Measurements from ENCODE around the gene TNFAIP8.

The TNFAIP8 gene

DNA sequence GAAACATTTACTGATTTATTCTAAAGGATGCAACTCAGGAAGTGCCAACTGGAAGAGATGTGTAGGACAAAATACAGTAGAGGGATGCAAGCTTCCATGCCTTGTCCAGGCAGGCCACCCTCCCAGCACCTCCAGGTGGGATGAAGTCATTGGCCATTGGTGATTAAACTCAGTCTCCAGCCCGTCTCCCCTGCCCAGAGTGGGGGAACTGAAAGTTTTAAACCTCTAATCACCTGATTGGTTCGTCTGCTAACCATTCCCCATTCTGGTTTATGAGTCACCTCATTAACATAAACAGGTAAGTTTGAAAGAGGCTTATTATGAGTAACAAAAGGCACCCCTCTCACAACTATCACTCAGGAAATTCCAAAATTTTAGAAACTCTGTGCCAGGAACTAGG, 8.1 kb downstream of the TNFAIP8 start:
- Histone ChIP-seq H3K36me3 (ENCODE audit: control insufficient read depth in 1 of 2, insufficient read depth in 2 of 2, low read length in 2 of 2) (peaks cover 0 to 6% of the 10 kb centered on the region in 2 experiments), H3K18ac (ENCODE audit: low read length) (no peak overlapping the region), H3K4me1 (ENCODE audit: control insufficient read depth in 1 of 2, insufficient read depth in 2 of 2, low read length in 2 of 2) (peaks cover 8 to 14% of the 10 kb centered on the region in 2 experiments), H2BK5ac (ENCODE audit: low read depth, low read length, poor library complexity) (no peak overlapping the region), H2AK5ac (ENCODE audit: low read length) (no peak overlapping the region), H2BK120ac (ENCODE audit: insufficient read depth, low read length, poor library complexity) (no peak overlapping the region), H3K27ac (ENCODE audit: low read depth, low read length) (no peak overlapping the region), H4K12ac (ENCODE audit: low read depth, low read length) (no peak overlapping the region), H3K14ac (ENCODE audit: low read length) (no peak overlapping the region), H3K4me2 (ENCODE audit: low read length) (no peak overlapping the region), H3K4me3 (ENCODE audit: low read depth, low read length) (no peak overlapping the region), H4K8ac (ENCODE audit: low read depth, low read length) (no peak overlapping the region), H2AFZ (ENCODE audit: insufficient read depth, low read length, poor library complexity) (no peak overlapping the region), H3K9me3 (ENCODE audit: insufficient read depth, low read depth, low read length) (peaks cover 6% of the 10 kb centered on the region), H3K79me1 (ENCODE audit: low read length) (peaks cover 4% of the 10 kb centered on the region), H3K23ac (ENCODE audit: low read length) (no peak overlapping the region), H3K79me2 (ENCODE audit: control insufficient read depth, insufficient read depth, low read length, poor library complexity) (peaks cover 3% of the 10 kb centered on the region), H4K91ac (ENCODE audit: low read depth, low read length) (no peak overlapping the region), H3K9ac (ENCODE audit: low read length) (no peak overlapping the region), H3K27me3 (ENCODE audit: insufficient read depth, low read length) (no peaks in the 10 kb centered on the region), H3K4ac (ENCODE audit: low read depth, low read length) (no peak overlapping the region), H2BK12ac (ENCODE audit: low read length) (no peak overlapping the region)
- no peak for DNase-seq
- WGBS (ENCODE audit: extremely low coverage, insufficient coverage, insufficient read length), result no CpG with 5 or more reads among the region's 2 CpGs

DNA sequence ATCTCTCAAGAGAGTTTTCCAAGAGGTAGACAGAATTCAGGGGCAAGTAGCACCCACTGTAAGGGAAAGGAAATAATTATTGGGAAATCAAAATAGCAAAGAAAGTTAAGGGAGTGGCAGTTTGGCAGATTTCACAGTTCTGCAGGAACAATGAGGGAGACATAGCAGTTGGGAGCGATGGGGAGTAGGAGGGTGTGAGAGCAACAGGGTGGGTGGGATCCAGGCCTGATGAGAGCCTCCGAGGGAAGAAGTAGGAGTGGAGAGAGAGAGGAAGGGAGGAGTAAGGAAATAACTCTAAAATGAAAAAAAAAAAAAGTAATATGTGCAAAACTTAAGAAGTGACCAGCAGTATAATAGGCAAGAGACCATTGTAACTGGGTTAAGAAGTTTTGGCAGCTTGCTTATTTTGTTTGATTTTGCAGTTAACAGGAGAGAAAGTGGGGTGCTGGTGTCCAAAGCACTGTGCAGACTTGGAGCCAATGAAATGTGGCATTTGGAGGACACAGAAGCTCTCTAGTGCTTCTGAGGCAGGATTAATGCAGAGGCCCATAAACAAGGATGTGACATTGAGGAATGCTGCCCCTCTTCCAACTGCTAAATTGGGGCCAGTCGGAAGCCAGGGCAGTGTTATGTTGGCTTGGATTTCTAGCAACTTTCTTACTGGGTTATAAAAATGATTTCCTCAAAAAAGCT, 10.2 kb downstream of the TNFAIP8 start:
- no peak overlapping the region for H2AK5ac ChIP-seq (ENCODE audit: low read length)
- no peak overlapping the region for H3K4me3 ChIP-seq (ENCODE audit: low read depth, low read length)
- H3K4me2 ChIP-seq (ENCODE audit: low read length), result no peak overlapping the region
- H3K27me3 ChIP-seq (ENCODE audit: insufficient read depth, low read length), result no peaks in the 10 kb centered on the region
- H3K14ac ChIP-seq (ENCODE audit: low read length), result no peak overlapping the region
- peaks cover 5% of the 10 kb centered on the region for H3K79me2 ChIP-seq (ENCODE audit: control insufficient read depth, insufficient read depth, low read length, poor library complexity)
- H3K9me3 ChIP-seq (ENCODE audit: insufficient read depth, low read depth, low read length), result peaks cover 6% of the 10 kb centered on the region
- H3K27ac ChIP-seq (ENCODE audit: low read depth, low read length), result no peak overlapping the region
- peak overlapping the region; percentile 42 for H3K4ac ChIP-seq (ENCODE audit: low read depth, low read length)
- no peak for DNase-seq
- H3K23ac ChIP-seq (ENCODE audit: low read length), result no peak overlapping the region
- no peak overlapping the region for H2BK120ac ChIP-seq (ENCODE audit: insufficient read depth, low read length, poor library complexity)
- no peak overlapping the region for H4K91ac ChIP-seq (ENCODE audit: low read depth, low read length)
- peaks cover 0 to 8% of the 10 kb centered on the region in 2 experiments for H3K36me3 ChIP-seq (ENCODE audit: control insufficient read depth in 1 of 2, insufficient read depth in 2 of 2, low read length in 2 of 2)
- peaks cover 8 to 12% of the 10 kb centered on the region in 2 experiments for H3K4me1 ChIP-seq (ENCODE audit: control insufficient read depth in 1 of 2, insufficient read depth in 2 of 2, low read length in 2 of 2)
- H4K8ac ChIP-seq (ENCODE audit: low read depth, low read length), result no peak overlapping the region
- H3K18ac ChIP-seq (ENCODE audit: low read length), result no peak overlapping the region
- H2BK12ac ChIP-seq (ENCODE audit: low read length), result no peak overlapping the region
- peaks cover 4% of the 10 kb centered on the region for H3K79me1 ChIP-seq (ENCODE audit: low read length)
- no peak overlapping the region for H4K12ac ChIP-seq (ENCODE audit: low read depth, low read length)
- no peak overlapping the region for H3K9ac ChIP-seq (ENCODE audit: low read length)
- no CpG with 5 or more reads among the region's 3 CpGs for WGBS (ENCODE audit: extremely low coverage, insufficient coverage, insufficient read length)
- H2BK5ac ChIP-seq (ENCODE audit: low read depth, low read length, poor library complexity), result no peak overlapping the region
- no peak overlapping the region for H2AFZ ChIP-seq (ENCODE audit: insufficient read depth, low read length, poor library complexity)

DNA sequence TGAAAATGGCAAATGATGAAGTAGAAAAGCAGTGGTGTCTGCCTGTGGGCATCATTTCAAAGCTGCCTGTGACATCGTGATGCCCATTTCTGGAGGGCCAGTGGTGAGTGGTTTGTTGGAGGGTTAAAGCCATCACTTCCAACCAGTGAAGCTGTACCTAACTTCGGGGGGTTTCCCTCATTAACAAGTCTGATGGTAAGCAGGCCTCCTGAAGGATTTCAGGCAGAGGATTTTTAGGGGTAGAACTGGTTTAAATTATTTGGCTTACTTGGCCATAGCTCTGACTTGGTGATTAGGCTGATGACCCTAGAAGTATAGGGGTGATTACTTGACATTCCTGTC, 10.7 kb downstream of the TNFAIP8 start:
- no peak overlapping the region for H3K27ac ChIP-seq (ENCODE audit: low read depth, low read length)

GRCh38 chr5:119367502-119368237, 11.9 kb downstream of the TNFAIP8 start:
- Histone ChIP-seq H4K8ac (ENCODE audit: low read depth, low read length) (no peak overlapping the region), H4K91ac (ENCODE audit: low read depth, low read length) (no peak overlapping the region), H3K79me2 (ENCODE audit: control insufficient read depth, insufficient read depth, low read length, poor library complexity) (peaks cover 2% of the 10 kb centered on the region), H3K4ac (ENCODE audit: low read depth, low read length) (no peak overlapping the region), H2BK12ac (ENCODE audit: low read length) (no peak overlapping the region), H3K14ac (ENCODE audit: low read length) (no peak overlapping the region), H3K79me1 (ENCODE audit: low read length) (no peaks in the 10 kb centered on the region), H3K27me3 (ENCODE audit: insufficient read depth, low read length) (no peaks in the 10 kb centered on the region), H3K18ac (ENCODE audit: low read length) (no peak overlapping the region), H3K36me3 (ENCODE audit: control insufficient read depth in 1 of 2, insufficient read depth in 2 of 2, low read length in 2 of 2) (peaks cover 0 to 8% of the 10 kb centered on the region in 2 experiments), H3K9me3 (ENCODE audit: insufficient read depth, low read depth, low read length) (peaks cover 3% of the 10 kb centered on the region), H3K4me3 (ENCODE audit: low read depth, low read length) (no peak overlapping the region), H3K4me2 (ENCODE audit: low read length) (no peak overlapping the region), H2BK5ac (ENCODE audit: low read depth, low read length, poor library complexity) (no peak overlapping the region), H3K23ac (ENCODE audit: low read length) (no peak overlapping the region), H3K4me1 (ENCODE audit: control insufficient read depth in 1 of 2, insufficient read depth in 2 of 2, low read length in 2 of 2) (peaks cover 4 to 5% of the 10 kb centered on the region in 2 experiments), H3K9ac (ENCODE audit: low read length) (no peak overlapping the region), H3K27ac (ENCODE audit: low read depth, low read length) (no peak overlapping the region), H2AK5ac (ENCODE audit: low read length) (no peak overlapping the region), H2BK120ac (ENCODE audit: insufficient read depth, low read length, poor library complexity) (no peak overlapping the region), H4K12ac (ENCODE audit: low read depth, low read length) (no peak overlapping the region), H2AFZ (ENCODE audit: insufficient read depth, low read length, poor library complexity) (no peak overlapping the region)
- no CpG with 5 or more reads among the region's 1 CpG for WGBS (ENCODE audit: extremely low coverage, insufficient coverage, insufficient read length)
- peak; percentile 15 to 44 for DNase-seq

More for the DNA sequence above, 10.7 kb downstream of the TNFAIP8 start:
- peaks cover 3% of the 10 kb centered on the region for H3K79me1 ChIP-seq (ENCODE audit: low read length)
- H3K36me3 ChIP-seq (ENCODE audit: control insufficient read depth in 1 of 2, insufficient read depth in 2 of 2, low read length in 2 of 2), result peaks cover 0 to 8% of the 10 kb centered on the region in 2 experiments
- H4K8ac ChIP-seq (ENCODE audit: low read depth, low read length), result no peak overlapping the region
- no peak overlapping the region for H2BK12ac ChIP-seq (ENCODE audit: low read length)
- peaks cover 4% of the 10 kb centered on the region for H3K79me2 ChIP-seq (ENCODE audit: control insufficient read depth, insufficient read depth, low read length, poor library complexity)
- no peak overlapping the region for H3K18ac ChIP-seq (ENCODE audit: low read length)
- H2BK120ac ChIP-seq (ENCODE audit: insufficient read depth, low read length, poor library complexity), result no peak overlapping the region
- no peak overlapping the region for H3K23ac ChIP-seq (ENCODE audit: low read length)
- no peak overlapping the region for H4K91ac ChIP-seq (ENCODE audit: low read depth, low read length)
- no peak overlapping the region for H2BK5ac ChIP-seq (ENCODE audit: low read depth, low read length, poor library complexity)
- H3K4me3 ChIP-seq (ENCODE audit: low read depth, low read length), result no peak overlapping the region
- DNase-seq, result no peak
- no peak overlapping the region for H3K14ac ChIP-seq (ENCODE audit: low read length)
- peaks cover 6% of the 10 kb centered on the region for H3K9me3 ChIP-seq (ENCODE audit: insufficient read depth, low read depth, low read length)
- WGBS (ENCODE audit: extremely low coverage, insufficient coverage, insufficient read length), result no CpG with 5 or more reads among the region's 2 CpGs
- H2AFZ ChIP-seq (ENCODE audit: insufficient read depth, low read length, poor library complexity), result no peak overlapping the region
- H2AK5ac ChIP-seq (ENCODE audit: low read length), result no peak overlapping the region
- no peak overlapping the region for H4K12ac ChIP-seq (ENCODE audit: low read depth, low read length)
- peak overlapping the region; percentile 19 for H3K4ac ChIP-seq (ENCODE audit: low read depth, low read length)
- H3K4me1 ChIP-seq (ENCODE audit: control insufficient read depth in 1 of 2, insufficient read depth in 2 of 2, low read length in 2 of 2), result peaks cover 7 to 9% of the 10 kb centered on the region in 2 experiments
- H3K9ac ChIP-seq (ENCODE audit: low read length), result no peak overlapping the region
- no peak overlapping the region for H3K4me2 ChIP-seq (ENCODE audit: low read length)
- no peaks in the 10 kb centered on the region for H3K27me3 ChIP-seq (ENCODE audit: insufficient read depth, low read length)
